ENCODE data around the gene PRKACB.
A peak's percentile ranks its signal among the peaks of the same experiment; 100 is the strongest.
"Not testable (repeated sequence)": the region's sequence is repeated elsewhere in the genome, so short reads cannot be mapped to it uniquely, and the experiment has no call there.

Gene PRKACB

GRCh38 chr1:84224905-84225304, 80.8 kb downstream of the PRKACB start:
- DNase-seq = no peak

- DNase-seq = no peak
Observed at GRCh38 chr1:84225646-84226045, 81.6 kb downstream of the PRKACB start.

- DNase-seq = not testable (repeated sequence)
Observed at GRCh38 chr1:84232676-84233075, 88.6 kb downstream of the PRKACB start.

- DNase-seq = no peak
Observed at GRCh38 chr1:84236256-84236655, 92.2 kb downstream of the PRKACB start.

GRCh38 chr1:84242641-84243040, 98.6 kb downstream of the PRKACB start:
- DNase-seq = no peak

- DNase-seq = no peak
Observed at GRCh38 chr1:84245563-84245962, 101.5 kb downstream of the PRKACB start.

- DNase-seq = no peak
Observed at GRCh38 chr1:84246213-84246612, 102.1 kb downstream of the PRKACB start.

- DNase-seq = peak; percentile 25
Observed at GRCh38 chr1:84247425-84248220, 103.6 kb downstream of the PRKACB start.

- DNase-seq = no peak
Observed at GRCh38 chr1:84250668-84251067, 106.6 kb downstream of the PRKACB start.

GRCh38 chr1:84253036-84253435, 109.0 kb downstream of the PRKACB start:
- DNase-seq = no peak

- no peak for DNase-seq
Observed at GRCh38 chr1:84253891-84254290, 109.8 kb downstream of the PRKACB start.

GRCh38 chr1:84254703-84255238, 110.7 kb downstream of the PRKACB start:
- DNase-seq = no peak

GRCh38 chr1:84255582-84255981, 111.5 kb downstream of the PRKACB start:
- no peak for DNase-seq

- no peak for DNase-seq
Observed at GRCh38 chr1:84257617-84258016, 113.5 kb downstream of the PRKACB start.

GRCh38 chr1:84259376-84259775, 115.3 kb downstream of the PRKACB start:
- DNase-seq = no peak

GRCh38 chr1:84259989-84260388, 115.9 kb downstream of the PRKACB start:
- DNase-seq = no peak

GRCh38 chr1:84260852-84261518, 116.9 kb downstream of the PRKACB start:
- DNase-seq = no peak

- no peak for DNase-seq
Observed at GRCh38 chr1:84264961-84265360, 120.9 kb downstream of the PRKACB start.

- DNase-seq = no peak
Observed at GRCh38 chr1:84265867-84266266, 121.8 kb downstream of the PRKACB start.

GRCh38 chr1:84266748-84267147, 122.7 kb downstream of the PRKACB start:
- no peak for DNase-seq

- DNase-seq = no peak
Observed at GRCh38 chr1:84267476-84267875, 123.4 kb downstream of the PRKACB start.

- no peak for DNase-seq
Observed at GRCh38 chr1:84268346-84268745, 124.3 kb downstream of the PRKACB start.

- DNase-seq = no peak
Observed at GRCh38 chr1:84269306-84269705, 125.2 kb downstream of the PRKACB start.

- DNase-seq = no peak
Observed at GRCh38 chr1:84271441-84272151, 127.5 kb downstream of the PRKACB start.

Data from CD4-positive, alpha-beta T cell treated with Interleukin-4 for 4 hours (primary cell).